HG02571 (cell line): ENCODE data around the gene SMOC1.

Source experiments
- ATAC-seq: cut with Tn5 transposase; IDR thresholded peaks from one replicate; pipeline ENCODE4 v1.9.1; 2021; ENCODE audit warnings: mild to moderate bottlenecking, moderate library complexity; ENCODE audit not compliant: unreplicated experiment

The SMOC1 gene

DNA sequence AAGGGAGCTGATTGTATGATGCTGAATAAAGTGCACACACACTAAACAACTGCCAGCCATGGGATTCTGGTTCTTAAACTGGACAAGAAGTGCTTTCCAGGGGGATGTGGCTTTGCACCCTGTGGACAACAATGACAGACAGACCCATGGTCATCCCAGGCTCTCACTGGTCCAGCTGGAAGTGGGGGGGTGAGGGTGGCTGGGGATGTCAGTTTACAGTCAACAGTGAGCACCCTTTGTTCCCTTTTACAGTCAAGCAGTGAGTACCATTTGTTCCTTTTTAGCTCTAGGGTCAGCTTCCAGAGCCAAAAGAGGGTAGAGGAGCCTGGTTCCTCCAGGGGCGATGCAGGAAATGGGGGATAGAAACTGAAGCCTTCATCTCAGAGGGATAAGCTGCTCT is 100.7 kb downstream of the SMOC1 start:
- no peak for ATAC-seq

DNA sequence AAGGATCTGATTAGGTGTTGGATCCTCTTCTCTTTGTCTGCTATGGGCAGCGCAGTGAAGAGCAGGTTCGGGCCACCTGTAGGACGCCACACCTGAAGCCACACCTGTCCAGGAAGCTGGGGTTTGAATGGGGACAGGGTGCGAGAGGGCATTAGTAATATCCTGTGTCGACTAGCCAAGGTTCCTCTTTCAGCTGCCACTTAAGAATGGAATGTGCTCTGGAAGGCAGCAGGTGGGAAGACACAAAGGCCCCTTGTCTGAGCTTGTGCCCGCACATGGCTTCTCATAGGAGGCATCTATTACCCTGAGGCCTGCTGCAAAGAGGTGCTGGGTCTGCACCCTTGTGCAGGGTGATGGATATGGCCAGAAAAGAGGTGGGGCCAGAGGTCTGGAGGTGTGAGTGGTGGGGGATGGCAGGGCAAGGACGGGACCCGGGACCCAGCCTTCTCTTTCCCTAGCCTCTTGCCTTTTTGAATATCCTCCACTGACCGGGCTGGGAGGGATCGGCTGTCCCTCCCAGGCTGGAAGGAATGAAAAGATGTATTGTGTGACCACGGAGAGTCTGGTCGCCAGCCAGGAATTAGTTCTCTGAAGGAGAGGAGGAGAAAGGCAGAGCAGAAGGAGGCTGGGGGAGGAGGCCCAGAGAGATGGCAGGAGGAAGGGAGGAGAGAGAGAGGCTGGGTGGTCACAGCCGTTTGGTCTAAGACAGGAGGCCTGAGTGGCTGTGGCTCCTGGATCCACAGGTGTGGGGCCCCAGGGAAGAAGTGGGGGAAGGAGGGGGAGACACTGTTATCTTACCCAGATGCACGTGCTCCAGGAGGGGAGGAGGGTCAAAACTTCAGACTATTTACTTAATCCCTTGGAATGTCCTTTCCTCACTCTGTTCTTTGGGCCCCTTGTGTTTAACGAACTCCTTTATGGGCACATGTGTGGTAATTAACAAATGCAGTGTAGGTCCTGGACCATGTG is 101.5 kb downstream of the SMOC1 start:
- ATAC-seq: no peak

DNA sequence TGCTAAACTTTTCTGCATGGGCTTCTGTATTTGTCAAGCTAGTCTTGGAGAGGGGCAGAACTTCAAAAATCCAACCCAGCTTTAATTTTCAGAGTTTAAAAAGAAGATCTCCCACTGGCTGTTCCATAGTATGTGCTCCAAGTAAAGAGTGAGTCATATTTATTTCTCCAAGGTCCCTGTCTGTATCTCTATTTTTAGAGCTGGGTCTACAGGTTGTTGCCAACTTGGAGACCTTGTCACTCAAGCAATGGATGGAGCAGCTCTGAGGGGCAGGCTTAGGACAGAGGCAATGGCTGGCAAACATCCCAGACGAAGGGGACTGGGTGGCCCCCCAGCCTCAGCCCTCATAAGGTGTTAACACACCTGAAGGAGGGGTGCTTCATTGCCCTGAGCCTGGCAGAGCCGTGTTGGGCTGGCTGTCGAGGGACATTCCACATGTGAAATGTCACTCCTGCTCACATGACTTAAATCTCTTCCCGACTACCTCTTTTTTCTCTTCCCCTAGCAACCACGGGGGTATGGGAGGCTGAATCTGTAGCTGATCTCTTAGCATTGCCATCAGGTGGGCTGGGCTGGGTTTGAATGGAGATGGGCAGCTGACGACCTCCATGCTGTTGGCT is 103.1 kb downstream of the SMOC1 start:
- ATAC-seq: no peak

DNA sequence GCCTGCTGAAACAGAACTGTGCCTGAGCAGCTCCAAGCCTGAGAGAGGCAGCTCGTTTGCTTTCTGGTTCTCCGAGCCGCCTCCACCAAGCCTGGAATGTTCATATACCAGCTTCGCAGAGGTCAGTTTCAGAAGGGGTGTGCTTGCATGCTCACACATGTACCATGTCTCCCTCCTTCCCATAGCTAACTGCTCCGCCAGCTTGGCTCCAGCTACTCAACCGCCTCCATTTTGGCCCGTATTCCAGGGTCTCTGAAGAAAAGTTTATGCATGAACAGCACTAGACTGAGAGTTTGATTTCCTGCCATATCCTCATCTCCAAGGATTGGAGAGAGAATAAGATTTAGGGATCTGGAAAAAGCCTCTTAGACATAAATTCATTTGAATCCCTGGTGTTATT is 103.7 kb downstream of the SMOC1 start:
- no peak for ATAC-seq

DNA sequence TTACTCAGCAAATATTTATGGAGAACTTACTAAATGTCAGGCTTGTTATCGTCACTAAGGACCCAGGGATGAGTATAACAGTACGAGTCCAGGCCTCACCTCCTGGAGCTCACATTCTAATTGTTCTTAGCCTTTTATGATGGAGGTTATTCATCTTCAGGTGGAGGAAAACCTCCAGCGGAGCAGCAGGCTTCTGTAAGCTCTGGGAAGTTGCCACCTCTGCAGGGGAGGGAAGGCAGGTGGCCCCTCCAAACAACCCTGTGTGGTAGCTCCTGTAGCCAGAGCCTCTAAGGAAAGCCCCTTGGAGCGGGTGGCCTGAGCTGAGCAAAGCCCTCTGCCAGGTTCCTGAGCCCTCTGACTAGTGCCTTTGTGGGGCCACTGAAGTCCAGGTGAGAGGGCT is 104.1 kb downstream of the SMOC1 start:
- no peak for ATAC-seq

DNA sequence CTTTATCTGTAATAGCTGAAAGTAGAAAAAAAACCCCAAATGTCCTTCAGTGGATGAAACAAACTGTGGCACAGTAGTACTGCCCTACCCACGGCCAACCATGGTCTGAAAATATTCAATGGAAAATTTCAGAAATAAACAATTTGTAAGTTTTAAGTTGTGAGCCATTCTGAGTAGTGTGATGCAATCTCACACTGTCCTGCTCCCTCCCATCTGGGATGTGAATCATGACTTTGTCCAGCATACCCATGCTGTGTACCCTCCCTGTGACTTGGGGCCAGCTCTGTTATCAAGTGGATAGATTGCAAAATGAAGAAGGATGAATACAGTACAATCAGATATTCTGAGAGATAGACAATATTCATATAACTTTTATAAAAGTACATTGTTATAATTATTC is 106.2 kb downstream of the SMOC1 start:
- ATAC-seq: no peak

DNA sequence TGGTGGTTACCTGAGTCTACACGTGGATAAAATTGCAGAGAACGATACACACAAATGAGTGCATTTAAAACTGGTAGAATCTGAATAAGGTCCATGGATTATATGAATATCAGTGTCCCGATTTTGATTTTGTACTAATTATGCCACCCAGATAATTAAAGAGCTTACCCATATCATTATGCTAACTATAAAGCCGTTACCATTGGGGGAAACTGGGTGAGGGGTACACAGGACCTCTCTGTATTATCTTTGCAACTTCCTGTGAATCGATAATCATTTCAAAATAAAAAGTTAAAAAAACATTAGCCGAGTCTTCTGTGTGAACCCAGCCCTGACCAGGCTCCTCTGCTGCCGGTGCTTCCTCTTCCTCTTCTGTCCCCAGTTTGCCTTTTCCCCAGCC is 107.1 kb downstream of the SMOC1 start:
- ATAC-seq: no peak

DNA sequence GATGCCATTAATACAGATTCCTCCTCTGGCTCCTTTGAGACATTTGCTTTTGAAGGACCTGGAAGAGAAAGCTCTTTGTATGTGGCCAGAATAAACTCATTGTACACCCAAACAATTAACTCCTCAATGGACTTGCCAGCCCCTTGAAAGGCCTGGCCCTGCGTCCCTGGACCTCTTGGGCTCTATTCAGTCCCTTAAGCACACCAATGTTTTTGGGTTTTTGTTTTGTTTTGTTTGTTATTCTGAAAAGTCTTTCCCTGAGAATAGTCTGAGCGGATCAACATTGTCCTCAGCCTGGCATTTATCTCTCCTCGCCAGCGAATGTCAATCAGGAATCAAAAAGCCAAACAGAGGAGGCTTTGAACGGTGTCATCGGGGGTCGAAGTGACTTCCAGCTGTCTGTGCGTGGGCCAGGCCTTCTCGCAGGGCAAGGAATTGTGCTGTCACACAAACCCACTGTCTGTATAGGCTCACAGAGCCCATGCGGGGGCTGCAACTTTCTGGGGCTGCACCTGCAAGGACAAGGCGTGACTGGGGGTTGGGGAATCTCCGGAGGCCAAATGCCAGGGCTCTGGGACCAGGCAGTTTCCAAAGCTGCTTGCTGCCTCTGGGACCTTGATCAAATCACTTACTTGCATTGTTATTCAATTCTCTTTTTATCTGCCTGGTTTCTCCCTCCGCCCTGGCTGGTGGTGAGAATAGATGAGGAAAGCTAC is 108.3 kb downstream of the SMOC1 start:
- ATAC-seq: no peak

DNA sequence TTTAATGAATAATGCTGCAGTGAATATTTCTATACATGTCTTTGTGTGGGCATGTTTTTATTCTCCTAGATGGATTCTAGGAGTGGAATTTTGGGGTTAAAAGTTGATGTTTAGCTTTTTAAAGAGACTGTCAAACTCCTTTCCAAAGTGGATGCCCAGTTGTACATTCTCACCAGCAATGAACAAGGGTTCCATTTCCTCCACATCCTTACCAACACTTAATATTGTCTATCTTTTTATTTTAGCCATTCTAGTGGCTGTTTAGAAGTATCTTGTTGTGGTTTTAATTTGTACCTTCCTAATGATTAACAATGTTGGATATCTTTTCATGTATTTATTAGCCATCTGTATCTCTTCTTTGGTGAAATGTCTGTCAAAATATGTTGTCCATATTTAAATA is 109.8 kb downstream of the SMOC1 start:
- ATAC-seq: no peak

DNA sequence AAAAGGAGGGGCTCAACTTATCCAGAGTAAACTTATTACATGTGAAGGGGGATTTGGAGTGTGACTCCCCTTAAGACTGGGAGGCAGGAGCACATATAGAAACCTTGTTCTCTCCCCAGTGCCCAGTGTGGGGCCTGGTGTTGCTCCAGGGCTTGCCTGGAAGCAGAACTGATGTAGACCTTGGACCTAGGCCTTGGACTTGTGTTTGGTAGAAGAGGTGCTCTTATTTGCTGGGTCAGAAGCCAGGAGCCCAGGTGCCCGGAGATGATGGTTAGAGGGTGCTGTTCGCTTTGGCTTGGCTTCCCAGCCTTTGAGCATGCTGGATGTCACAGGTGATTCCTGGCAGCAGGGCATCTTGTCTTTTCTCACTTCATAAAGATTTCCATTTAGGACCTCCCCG is 110.4 kb downstream of the SMOC1 start:
- ATAC-seq: no peak

DNA sequence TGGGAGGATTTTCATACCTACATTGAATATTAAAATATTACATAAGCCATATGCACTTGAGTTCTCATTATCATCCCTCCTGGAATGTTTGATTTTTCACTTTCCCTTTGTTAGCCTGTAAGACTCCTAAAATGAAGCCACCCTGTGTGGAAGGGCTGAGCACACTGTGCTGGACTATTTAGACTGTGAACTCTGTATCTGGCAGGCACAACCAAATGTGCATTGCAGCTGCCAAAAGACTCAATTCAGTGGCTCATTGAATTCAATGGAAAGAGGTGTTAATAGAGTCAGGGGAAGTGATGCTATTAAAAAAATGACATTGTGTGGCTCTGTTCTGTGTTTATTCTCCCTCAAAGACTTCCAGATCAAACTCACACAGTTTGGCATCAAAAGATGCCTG is 111.1 kb downstream of the SMOC1 start:
- ATAC-seq: no peak

DNA sequence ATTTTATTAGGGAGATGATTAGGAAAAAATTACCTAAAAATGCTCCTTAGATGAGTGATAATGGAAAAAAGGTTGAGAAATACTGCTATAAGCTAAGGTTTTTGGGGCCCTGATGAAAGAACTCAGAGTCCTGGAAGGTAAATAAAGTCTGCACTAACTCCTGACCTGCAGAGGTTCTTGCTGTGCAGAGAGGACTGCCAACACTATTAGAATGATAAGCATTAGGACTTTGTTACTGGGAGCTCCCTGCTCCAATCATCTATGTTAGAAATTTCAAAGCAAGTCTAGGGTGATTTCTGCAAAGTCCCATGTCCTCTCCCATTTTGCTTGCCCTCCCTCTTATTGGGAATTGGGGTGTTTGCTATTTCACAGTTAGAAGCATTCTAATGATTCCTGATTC is 112.2 kb downstream of the SMOC1 start:
- ATAC-seq: no peak

DNA sequence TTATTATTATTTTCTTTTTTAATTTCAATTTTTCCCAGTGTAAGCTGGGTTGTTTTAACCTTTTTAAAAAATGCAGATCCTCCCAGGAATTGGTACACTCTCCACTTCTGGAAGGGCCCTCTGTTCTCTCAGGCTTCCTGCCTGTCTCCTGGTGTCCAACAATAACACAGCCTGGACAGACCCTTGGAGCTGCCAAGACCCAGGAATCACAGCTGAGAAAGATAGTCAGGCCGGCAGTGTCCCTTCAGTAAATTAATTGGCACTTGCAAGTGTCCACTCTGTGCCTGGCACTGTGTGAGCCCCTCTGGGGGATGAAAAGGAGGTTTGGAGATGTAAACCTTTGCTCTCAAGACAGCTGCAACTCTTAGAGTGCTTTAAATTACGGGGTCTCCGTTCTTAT is 113.3 kb downstream of the SMOC1 start:
- no peak for ATAC-seq

DNA sequence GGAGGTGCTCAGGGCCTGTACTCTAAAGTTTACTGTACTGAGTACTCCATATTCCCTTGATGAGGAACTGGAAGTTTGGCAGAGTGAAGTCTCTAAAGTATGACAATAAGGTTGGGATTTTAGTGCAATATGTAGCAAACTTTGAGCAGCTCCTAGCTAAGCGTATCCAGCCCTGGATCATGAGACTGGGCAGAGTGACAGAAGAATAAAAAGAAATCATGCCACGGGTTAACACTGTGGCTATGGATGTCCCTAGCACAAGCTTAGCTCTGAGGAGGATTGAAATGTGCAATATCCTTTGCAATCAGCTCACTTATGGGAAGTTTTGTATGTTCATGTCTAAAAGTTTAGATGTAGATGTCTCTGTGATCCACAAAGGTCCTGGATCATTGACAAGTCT is 114.1 kb downstream of the SMOC1 start:
- ATAC-seq: no peak

DNA sequence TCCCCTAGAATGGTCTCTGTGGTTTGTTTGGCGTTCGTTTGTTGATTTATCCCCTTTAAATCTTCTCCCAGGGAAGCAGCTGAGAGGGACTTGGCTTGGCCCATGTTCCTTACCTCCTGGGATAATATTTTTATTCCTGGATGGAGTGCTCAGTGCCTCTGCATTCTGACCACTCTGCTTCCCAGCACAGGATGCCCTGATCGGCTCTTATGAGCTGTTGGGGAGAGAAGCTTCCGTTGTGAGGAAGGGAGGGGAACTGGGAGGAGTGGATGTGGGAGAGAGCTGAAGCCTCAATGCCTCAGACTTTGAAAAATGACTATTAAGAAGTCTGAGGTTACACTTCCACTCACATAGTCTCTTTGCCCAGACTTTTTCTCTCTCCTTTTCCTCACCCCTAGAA is 114.8 kb downstream of the SMOC1 start:
- no peak for ATAC-seq

DNA sequence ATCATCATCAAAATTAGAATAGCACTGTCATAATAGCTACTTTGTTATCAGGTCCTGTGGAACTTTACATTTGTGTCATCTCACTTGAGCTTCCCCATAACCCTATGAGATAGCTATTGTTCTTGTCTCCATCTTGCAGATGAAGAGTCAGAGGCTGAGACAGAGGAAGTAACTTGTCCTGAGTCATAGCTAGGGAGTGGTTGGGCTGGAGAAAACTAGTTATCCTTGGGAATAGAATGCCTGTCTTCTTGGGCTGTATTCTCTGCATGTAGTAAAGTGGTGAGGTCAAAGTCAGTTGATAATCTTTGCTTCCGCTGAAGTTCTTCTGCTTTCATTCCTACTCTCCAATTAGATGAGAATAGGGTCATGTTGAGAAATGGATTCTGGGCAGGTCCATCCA is 117.0 kb downstream of the SMOC1 start:
- ATAC-seq: no peak

DNA sequence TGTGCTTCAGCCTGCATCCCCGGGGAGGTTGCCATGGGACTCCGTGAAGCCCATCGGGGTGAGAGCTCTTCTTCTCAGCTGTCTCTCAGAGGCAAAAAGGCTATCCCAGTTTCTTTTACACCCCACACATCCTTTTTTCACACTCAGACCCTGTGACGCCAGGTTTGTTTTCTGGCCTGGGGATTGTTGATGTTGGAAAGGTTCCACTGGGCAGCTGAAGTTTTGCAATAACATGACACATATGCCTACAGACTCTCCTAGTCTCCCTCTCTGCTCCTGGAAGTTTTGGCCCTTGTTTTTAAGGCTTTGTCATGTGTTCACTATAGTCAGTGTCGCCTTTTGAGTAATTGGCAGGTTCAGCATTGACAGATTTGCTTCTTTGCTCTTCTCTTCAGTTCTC is 118.6 kb downstream of the SMOC1 start:
- ATAC-seq: no peak

DNA sequence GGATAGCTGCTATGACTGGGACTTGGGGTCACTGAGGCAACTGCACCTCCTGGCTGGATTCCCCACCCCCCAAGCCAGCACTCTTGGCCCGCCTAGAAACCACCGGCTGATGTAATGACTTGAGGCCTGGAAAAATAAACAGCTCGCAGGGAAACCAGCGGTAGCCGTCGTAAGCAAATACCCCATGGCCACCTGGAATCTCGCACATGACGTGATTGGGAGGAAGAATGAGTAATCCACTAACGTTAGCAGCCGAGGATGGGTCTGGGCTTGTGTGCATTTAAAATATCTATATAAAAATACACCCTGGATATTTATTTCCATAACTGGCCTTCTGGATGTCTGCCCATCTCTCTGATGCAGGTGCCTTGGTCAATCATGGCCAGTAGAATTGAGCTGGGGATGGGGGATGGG is 120.1 kb downstream of the SMOC1 start:
- ATAC-seq: no peak

DNA sequence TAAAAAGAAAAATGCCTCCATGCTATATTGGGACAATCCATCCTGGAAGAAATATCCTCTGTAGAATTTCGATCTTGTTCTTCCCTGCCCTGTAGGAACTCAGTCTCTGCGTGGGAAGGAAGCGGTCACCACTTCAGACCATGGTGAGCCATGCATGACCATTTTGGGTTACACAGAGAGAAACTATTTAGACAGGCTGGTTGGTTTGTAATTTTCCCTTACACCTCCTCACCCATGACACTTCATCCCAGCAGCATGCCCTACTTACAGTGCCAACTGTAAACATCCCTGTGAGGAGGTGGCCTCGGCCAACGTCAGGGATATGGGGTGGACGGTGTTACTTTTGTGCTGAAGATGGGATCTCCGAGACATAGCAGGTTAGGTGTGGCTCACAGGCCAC is 121.4 kb downstream of the SMOC1 start:
- no peak for ATAC-seq

DNA sequence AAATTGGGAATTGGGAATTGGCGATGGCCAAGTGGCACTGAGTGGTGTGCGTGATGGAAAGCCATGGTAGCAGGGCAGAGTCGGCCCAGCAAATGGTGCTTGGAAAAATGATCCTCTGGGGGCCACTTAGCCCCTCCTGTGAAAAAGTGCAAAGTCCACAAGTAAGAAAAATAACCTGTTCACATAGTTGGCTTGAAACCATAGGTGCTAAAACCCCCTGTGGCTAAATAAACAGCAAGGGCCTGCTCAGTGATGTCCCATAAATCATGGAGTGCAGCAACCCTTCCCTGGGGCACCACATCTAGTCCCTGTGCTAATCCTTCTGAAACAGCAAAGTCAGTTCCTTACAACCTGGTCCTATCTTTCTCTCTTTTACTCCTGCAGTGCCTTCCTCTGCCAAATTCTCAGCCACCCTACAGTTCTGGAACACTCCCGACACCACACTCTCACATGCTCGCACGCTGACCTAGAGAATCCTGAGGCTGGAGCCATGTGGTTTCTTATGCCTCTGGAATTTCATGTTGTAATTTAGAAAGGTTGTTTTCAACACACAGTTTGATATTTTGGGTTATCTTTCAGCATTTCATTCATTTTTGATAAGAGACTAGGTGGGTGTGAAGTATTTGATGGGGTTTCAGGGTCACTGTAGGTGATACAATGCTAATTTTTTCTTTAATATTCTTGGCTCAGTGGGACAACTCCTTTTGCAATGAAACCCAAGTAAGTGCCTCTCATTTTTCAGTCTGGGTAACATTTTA is 123.6 kb downstream of the SMOC1 start:
- ATAC-seq: no peak

DNA sequence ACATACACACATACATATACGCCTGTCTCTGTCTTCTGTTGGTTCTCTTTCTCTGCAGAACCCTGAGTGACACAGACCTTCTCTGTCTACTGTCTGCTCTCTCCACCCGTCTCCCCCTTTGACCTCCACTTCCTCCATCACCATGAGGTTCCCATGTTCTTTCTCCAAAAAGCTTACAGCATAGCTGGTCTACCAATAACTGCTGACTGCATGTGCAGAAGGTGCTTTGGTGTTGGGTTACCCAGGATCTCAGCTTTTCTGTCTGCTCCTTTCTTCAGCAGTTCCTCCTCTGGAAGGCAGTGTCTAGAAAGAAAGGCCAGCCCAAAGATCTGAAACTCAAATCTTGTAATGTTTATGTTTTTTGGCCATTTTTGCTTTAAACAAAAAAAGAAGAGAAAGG is 125.6 kb downstream of the SMOC1 start:
- no peak for ATAC-seq
